Panc1 (cell line): ENCODE data around the gene PRKCA. TPM values are rescaled to one million over a fixed set of nuclear protein-coding genes. Genes with fewer than 3 reads are reported as not detected.
A peak's percentile ranks its signal among the peaks of the same experiment; 100 is the strongest.

Experiments used
- ATAC-seq: fragments of 200-7000 bp; cut with Tn5 transposase; 2 replicates; pipeline ENCODE4 v1.9.1; 2020; ENCODE audit warnings: mild to moderate bottlenecking, moderate library complexity
- BruUV-seq: library from RNA; stranded (reverse); fragments of 400-500 nt; replicated peaks from 2 replicates; lab custom pipeline; 2021; lab: Mats Ljungman, UMichigan
- CTCF ChIA-PET: fragments of 300-600 bp; sonication (Branson Sonifier 250); formaldehyde crosslinking; loops from one replicate; lab custom pipeline; 2022; ENCODE audit warnings: antibody characterized with exemption; lab: Charles Lee
- POLR2A ChIA-PET: fragments of 300-600 bp; sonication (Branson Sonifier 250); formaldehyde crosslinking; loops from one replicate; lab custom pipeline; 2022; ENCODE audit warnings: antibody characterized with exemption; lab: Charles Lee
- DNase-seq: peaks from one replicate; pipeline ENCODE4 v3.0.0-alpha.2; 2010; ENCODE audit warnings: low read depth, low spot score
- H3K27ac ChIP-seq: 2 replicates; pipeline ENCODE4 v1.5.1; 2011; ENCODE audit warnings: mild to moderate bottlenecking, low read length, inconsistent platforms
- H3K27me3 ChIP-seq: fragments of 200-500 bp; sonication (Bioruptor generic); 2 replicates; pipeline ENCODE4 v1.6.0; 2014; ENCODE audit warnings: low read length, inconsistent platforms; ENCODE audit not compliant: control insufficient read depth, insufficient read depth
- H3K36me3 ChIP-seq: fragments of 200-500 bp; sonication (Bioruptor generic); 2 replicates; pipeline ENCODE4 v1.5.1; 2014; ENCODE audit warnings: inconsistent platforms, mild to moderate bottlenecking, low read length, moderate library complexity; ENCODE audit not compliant: control insufficient read depth, insufficient read depth
- H3K4me1 ChIP-seq: 2 replicates; pipeline ENCODE4 v1.5.1; 2011; ENCODE audit warnings: inconsistent platforms, mild to moderate bottlenecking, low read length, moderate library complexity; ENCODE audit not compliant: control insufficient read depth, insufficient read depth
- H3K4me3 ChIP-seq, 2 experiments: 2 replicates each; pipeline ENCODE4 v1.5.1; 2011 to 2012; ENCODE audit warnings: low read depth in 2 of 2, low read length in 2 of 2, mild to moderate bottlenecking in 2 of 2, inconsistent platforms in 1 of 2, moderate library complexity in 1 of 2
- H3K9me3 ChIP-seq: fragments of 200-500 bp; sonication (Bioruptor generic); 2 replicates; pipeline ENCODE4 v1.5.1; 2014; ENCODE audit warnings: low read depth, mild to moderate bottlenecking, inconsistent platforms, low read length, moderate library complexity; ENCODE audit not compliant: control insufficient read depth, insufficient read depth
- POLR2AphosphoS5 ChIP-seq: IDR thresholded peaks from 2 replicates; pipeline ENCODE4 v1.6.1; 2012; ENCODE audit warnings: mild to moderate bottlenecking, low read depth, low read length, moderate library complexity
- SIN3A ChIP-seq: IDR thresholded peaks from 2 replicates; pipeline ENCODE4 v1.6.1; 2012; ENCODE audit warnings: low read depth, mild to moderate bottlenecking, low read length, moderate library complexity, borderline replicate concordance; ENCODE audit not compliant: insufficient read depth
- TCF7L2 ChIP-seq: IDR thresholded peaks from 2 replicates; pipeline ENCODE4 v1.6.1; 2011; ENCODE audit warnings: mild to moderate bottlenecking, low read depth, low read length, inconsistent platforms
- in situ Hi-C: cut with HindIII; loops from 2 replicates; pipeline ENCODE4 v1.10.0; 2016; ENCODE audit warnings: low sequenced_read_pairs, low pct_unique_long_range_greater_than_20kb
- intact Hi-C: fragments of 100-400 bp; cut with micrococcal nuclease; formaldehyde crosslinking; loops from one replicate; pipeline ENCODE4 v1.10.0; 2022; ENCODE audit not compliant: unreplicated experiment
- total RNA-seq: library from RNA; stranded (reverse); gene quantifications from one replicate; pipeline ENCODE4 v1.2.1, GENCODE V29; 2021; ENCODE audit not compliant: unreplicated experiment
- TF ChIP-seq, protein P1 (sequence below): fragments of 450-650 bp; IDR thresholded peaks from 2 replicates; pipeline ENCODE4 v1.5.1; 2017; ENCODE audit warnings: mild to moderate bottlenecking
- TF ChIP-seq, protein P2 (sequence below), 2 experiments: IDR thresholded peaks; 2 replicates each; pipeline ENCODE4 v1.6.1; 2011 to 2012; ENCODE audit warnings: low read depth in 2 of 2, control low read depth in 1 of 2, low read length in 1 of 2, mild to moderate bottlenecking in 1 of 2, moderate library complexity in 1 of 2; ENCODE audit not compliant: insufficient read depth in 1 of 2

The PRKCA gene
- total RNA-seq, 1 experiment from 2014 or later: 53.0 TPM

DNA sequence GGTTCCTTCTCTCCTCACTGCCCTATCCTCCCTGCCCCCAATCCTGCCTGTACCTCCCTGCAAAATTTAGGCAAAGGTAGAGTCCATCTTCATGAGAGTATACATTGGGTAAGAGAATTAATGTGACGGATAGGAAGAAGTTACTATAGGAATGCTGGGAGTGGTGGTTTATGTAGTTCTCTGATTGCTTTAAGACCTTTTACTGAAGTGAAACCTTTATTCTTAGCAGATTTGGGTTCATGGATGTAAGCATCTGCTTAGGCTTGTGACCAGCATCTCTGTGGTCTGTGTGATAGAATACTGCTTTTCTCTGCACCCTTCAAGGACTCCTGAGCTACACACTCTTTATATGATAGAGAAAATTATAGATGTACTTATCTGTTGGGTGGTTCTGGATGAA lies 127.3 kb downstream of the PRKCA start:
- ATAC-seq (no peak), DNase-seq (no peak)
- ChIA-PET CTCF (no interaction called here), POLR2A (no interaction called here)
- H3K4me3 ChIP-seq: no peak overlapping the region
- peaks cover 22% of the 10 kb centered on the region for H3K4me1 ChIP-seq
- H3K36me3 ChIP-seq: no peaks in the 10 kb centered on the region
- intact Hi-C loops: no loop called here
- no peak for TF ChIP-seq TCF7L2
- TF ChIP-seq, protein P1, sequence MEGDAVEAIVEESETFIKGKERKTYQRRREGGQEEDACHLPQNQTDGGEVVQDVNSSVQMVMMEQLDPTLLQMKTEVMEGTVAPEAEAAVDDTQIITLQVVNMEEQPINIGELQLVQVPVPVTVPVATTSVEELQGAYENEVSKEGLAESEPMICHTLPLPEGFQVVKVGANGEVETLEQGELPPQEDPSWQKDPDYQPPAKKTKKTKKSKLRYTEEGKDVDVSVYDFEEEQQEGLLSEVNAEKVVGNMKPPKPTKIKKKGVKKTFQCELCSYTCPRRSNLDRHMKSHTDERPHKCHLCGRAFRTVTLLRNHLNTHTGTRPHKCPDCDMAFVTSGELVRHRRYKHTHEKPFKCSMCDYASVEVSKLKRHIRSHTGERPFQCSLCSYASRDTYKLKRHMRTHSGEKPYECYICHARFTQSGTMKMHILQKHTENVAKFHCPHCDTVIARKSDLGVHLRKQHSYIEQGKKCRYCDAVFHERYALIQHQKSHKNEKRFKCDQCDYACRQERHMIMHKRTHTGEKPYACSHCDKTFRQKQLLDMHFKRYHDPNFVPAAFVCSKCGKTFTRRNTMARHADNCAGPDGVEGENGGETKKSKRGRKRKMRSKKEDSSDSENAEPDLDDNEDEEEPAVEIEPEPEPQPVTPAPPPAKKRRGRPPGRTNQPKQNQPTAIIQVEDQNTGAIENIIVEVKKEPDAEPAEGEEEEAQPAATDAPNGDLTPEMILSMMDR: no peak
- TF ChIP-seq, protein P2, sequence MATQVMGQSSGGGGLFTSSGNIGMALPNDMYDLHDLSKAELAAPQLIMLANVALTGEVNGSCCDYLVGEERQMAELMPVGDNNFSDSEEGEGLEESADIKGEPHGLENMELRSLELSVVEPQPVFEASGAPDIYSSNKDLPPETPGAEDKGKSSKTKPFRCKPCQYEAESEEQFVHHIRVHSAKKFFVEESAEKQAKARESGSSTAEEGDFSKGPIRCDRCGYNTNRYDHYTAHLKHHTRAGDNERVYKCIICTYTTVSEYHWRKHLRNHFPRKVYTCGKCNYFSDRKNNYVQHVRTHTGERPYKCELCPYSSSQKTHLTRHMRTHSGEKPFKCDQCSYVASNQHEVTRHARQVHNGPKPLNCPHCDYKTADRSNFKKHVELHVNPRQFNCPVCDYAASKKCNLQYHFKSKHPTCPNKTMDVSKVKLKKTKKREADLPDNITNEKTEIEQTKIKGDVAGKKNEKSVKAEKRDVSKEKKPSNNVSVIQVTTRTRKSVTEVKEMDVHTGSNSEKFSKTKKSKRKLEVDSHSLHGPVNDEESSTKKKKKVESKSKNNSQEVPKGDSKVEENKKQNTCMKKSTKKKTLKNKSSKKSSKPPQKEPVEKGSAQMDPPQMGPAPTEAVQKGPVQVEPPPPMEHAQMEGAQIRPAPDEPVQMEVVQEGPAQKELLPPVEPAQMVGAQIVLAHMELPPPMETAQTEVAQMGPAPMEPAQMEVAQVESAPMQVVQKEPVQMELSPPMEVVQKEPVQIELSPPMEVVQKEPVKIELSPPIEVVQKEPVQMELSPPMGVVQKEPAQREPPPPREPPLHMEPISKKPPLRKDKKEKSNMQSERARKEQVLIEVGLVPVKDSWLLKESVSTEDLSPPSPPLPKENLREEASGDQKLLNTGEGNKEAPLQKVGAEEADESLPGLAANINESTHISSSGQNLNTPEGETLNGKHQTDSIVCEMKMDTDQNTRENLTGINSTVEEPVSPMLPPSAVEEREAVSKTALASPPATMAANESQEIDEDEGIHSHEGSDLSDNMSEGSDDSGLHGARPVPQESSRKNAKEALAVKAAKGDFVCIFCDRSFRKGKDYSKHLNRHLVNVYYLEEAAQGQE (IDR thresholded peaks at IDR 0.05; ENCODE audit: insufficient read depth in 1 of 2, low read depth in 2 of 2, low read length in 1 of 2): no peak
- TF ChIP-seq SIN3A: no peak
- no peak for TF ChIP-seq POLR2AphosphoS5
- in situ Hi-C loops: no loop called here
- H3K27me3 ChIP-seq: no peaks in the 10 kb centered on the region
- H3K9me3 ChIP-seq: no peaks in the 10 kb centered on the region
- no peak overlapping the region for H3K27ac ChIP-seq
- BruUV-seq: no TSS peak

DNA sequence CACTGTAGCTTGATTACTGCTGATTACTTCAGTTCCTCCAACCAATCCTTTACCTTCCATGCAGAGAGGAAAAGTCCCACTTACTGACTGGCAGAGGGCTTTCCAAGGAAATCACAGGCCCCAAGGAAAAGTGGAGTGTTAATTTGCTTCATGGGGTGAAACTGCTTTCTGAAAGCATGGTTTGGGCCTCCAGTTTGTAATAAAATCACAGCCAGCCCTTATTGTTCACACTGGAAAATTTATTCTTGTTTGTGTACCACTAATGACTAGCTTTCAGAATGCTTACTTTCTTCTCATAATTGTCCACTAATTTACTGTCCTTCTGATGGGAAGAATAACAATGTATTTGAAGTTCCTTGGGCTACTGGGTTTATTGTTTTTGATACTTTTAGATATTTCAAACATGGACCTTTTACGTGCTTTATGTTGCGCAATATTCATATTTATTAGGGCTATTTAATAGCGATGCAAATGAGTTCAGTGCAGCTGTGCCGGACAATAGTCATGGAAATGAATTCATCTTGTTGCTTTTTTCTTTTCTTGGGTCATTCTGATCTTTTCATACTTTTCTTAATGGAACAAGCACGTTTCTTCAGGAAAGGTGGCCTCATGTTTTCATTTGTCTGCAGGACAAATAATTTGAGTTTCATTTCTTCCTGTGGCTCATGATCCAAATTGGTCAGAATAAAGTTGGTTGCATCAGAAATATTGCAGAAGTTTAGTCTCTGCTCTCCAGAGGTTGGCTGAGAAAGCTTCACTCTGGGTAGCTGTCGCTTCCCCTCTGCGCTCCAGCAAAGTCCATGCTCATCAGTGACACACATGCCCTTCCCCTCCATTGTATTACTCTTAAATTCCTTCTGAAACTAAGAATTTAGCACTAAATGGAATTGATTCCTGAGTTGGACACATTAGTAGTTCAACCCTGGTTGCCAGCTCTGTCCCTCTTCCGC lies 128.7 kb downstream of the PRKCA start:
- TF ChIP-seq, protein P2 (IDR thresholded peaks at IDR 0.05; ENCODE audit: insufficient read depth in 1 of 2, low read depth in 2 of 2, low read length in 1 of 2): no peak
- no peak for TF ChIP-seq TCF7L2
- TF ChIP-seq SIN3A: no peak
- TF ChIP-seq, protein P1: no peak
- TF ChIP-seq POLR2AphosphoS5: no peak
- no TSS peak for BruUV-seq
- in situ Hi-C loops: no loop called here
- Histone ChIP-seq H3K27me3 (no peaks in the 10 kb centered on the region), H3K27ac (peak overlapping the region; percentile 4; the same call in 1 of the 2 replicates), H3K4me1 (peaks cover 22% of the 10 kb centered on the region), H3K4me3 (no peak overlapping the region), H3K36me3 (no peaks in the 10 kb centered on the region), H3K9me3 (no peaks in the 10 kb centered on the region)
- POLR2A ChIA-PET: no interaction called here
- intact Hi-C loops: no loop called here
- CTCF ChIA-PET: no interaction called here
- ATAC-seq: no peak
- DNase-seq: no peak
